Spleen (tissue), 11 donors: ENCODE data around the gene PRIMA1. TPM values are rescaled to one million over a fixed set of nuclear protein-coding genes. Genes with fewer than 3 reads are reported as not detected.

ENCODE experiments used
- DNase-seq: peaks from one replicate; pipeline ENCODE4 v3.0.0-alpha.2; 2020
- H3K27ac ChIP-seq, 8 donors: fragments of 200-600 bp; sonication (generic) in 7 of 8; 1 replicate in 4 of 8; 2 replicates in 4 of 8; pipeline versions ENCODE4 v1.5.0 to v1.8.0; 2016 to 2021; ENCODE audit warnings: inconsistent platforms in 4 of 8, mild to moderate bottlenecking in 4 of 8, moderate library complexity in 1 of 8
- H3K27me3 ChIP-seq, 7 donors: fragments of 200-600 bp; sonication (generic) in 6 of 7; replicated peaks in 1 of 7; 1 replicate in 4 of 7; 2 replicates in 3 of 7; pipeline versions ENCODE4 v1.5.0 to v1.8.0; 2016 to 2021; ENCODE audit warnings: inconsistent platforms in 3 of 7, mild to moderate bottlenecking in 1 of 7
- H3K36me3 ChIP-seq, 6 donors: fragments of 200-600 bp; sonication (generic) in 5 of 6; 1 replicate in 4 of 6; 2 replicates in 2 of 6; pipeline versions ENCODE4 v1.5.0 to v1.8.0; 2016 to 2021; ENCODE audit warnings: inconsistent platforms in 2 of 6
- H3K4me1 ChIP-seq, 6 donors: fragments of 200-600 bp; sonication (generic) in 5 of 6; 1 replicate in 3 of 6; 2 replicates in 3 of 6; pipeline versions ENCODE4 v1.5.0 to v1.8.0; 2016 to 2021; ENCODE audit warnings: inconsistent platforms in 3 of 6
- H3K4me3 ChIP-seq, 8 donors: fragments of 200-600 bp; sonication (generic) in 7 of 8; 1 replicate in 4 of 8; 2 replicates in 4 of 8; pipeline versions ENCODE4 v1.5.0 to v1.8.0; 2016 to 2021; ENCODE audit warnings: inconsistent platforms in 4 of 8, mild to moderate bottlenecking in 4 of 8, moderate library complexity in 2 of 8
- H3K9me3 ChIP-seq, 8 donors: fragments of 200-600 bp; sonication (generic) in 7 of 8; 1 replicate in 4 of 8; 2 replicates in 4 of 8; pipeline versions ENCODE4 v1.5.0 to v1.8.0; 2016 to 2021; ENCODE audit warnings: inconsistent platforms in 4 of 8
- CTCF ChIP-seq, 11 experiments: fragments of 200-600 bp in 7 of 11; fragments of 450-650 bp in 4 of 11; sonication (generic) in 4 of 11; IDR thresholded peaks in 8 of 11; conservative IDR thresholded peaks in 3 of 11; 1 replicate in 7 of 11; 2 replicates in 4 of 11; pipeline versions ENCODE4 v1.4.0 to v1.8.0; 2016 to 2021; ENCODE audit warnings: antibody characterized with exemption in 11 of 11, inconsistent platforms in 4 of 11, mild to moderate bottlenecking in 1 of 11
- POLR2A ChIP-seq, 3 donors: fragments of 450-650 bp; IDR thresholded peaks; one replicate each; pipeline ENCODE4 v1.5.1; 2017; ENCODE audit warnings: antibody characterized with exemption in 3 of 3, mild to moderate bottlenecking in 1 of 3
- POLR2AphosphoS5 ChIP-seq, 3 donors: sonication (generic); formaldehyde crosslinking; IDR thresholded peaks; one replicate each; pipeline ENCODE4 v1.5.1; 2017; ENCODE audit warnings: antibody characterized with exemption in 3 of 3
- WGBS, 5 donors: extraction: QIAGEN DNeasy Blood & Tissue Kit in 3 of 5; methylation state at CpG; one replicate each; pipeline versions ENCODE4 v1.1.5 to v1.1.7; 2013 to 2018; 5-methylcytosine and 5-hydroxymethylcytosine counted together
- intact Hi-C: fragments of 100-400 bp; cut with DNase I; formaldehyde crosslinking; loops from one replicate; pipeline ENCODE4 v1.15.0; 2023; ENCODE audit warnings: low total_unique reads
- polyA plus RNA-seq, 3 donors: library from polyadenylated mRNA; stranded (reverse); fragments of 200-250 nt; gene quantifications; one replicate each; pipeline ENCODE4 v1.2.1, GENCODE V29; 2013
- total RNA-seq, 7 donors: library from RNA; depleted of rRNA in 3 of 7; stranded (reverse); fragments of >200 nt in 3 of 7; fragmentation: NEBNext Ultra II Directional in 4 of 7; extraction: Animal tissue kit (Norgen Biotek cat#: 25700) in 4 of 7; gene quantifications; one replicate each; pipeline versions ENCODE4 v1.1.0 to v1.2.1, GENCODE V29; 2016 to 2021
- donor health status: healthy with polysubstance abuse.
- donor health status: DM: no; HTN: no; CAD: no; lungs with moderate emphysema.
- donor health status: DM: no; HTN: no; CAD: no.
- donor health status: Bipolar disorder and iron deficiency.
- donor health status: healthy.
- donor health status: DM: no; HTN: no; CAD: no.
- donor health status: DM: yes; HTN: yes; CAD: no.

PRIMA1 gene
- total and polyA plus RNA-seq, 10 donors, result 0.09 to 2.0 (median 0.23) TPM; not detected in 4

GRCh38 chr14:93709249-93709648, 79.0 kb downstream of the PRIMA1 start:
- H3K4me1 ChIP-seq, result no peaks in the 10 kb centered on the region
- H3K4me3 ChIP-seq, result no peak overlapping the region
- H3K36me3 ChIP-seq, result no peaks in the 10 kb centered on the region
- TF ChIP-seq CTCF (IDR thresholded peaks at IDR 0.05 in 8 of 11, conservative IDR thresholded peaks at IDR 0.05 in 3 of 11), result no peak
- H3K27me3 ChIP-seq, result peaks cover 0 to 15% (median 0%) of the 10 kb centered on the region in 7 donors
- no peaks in the 10 kb centered on the region for H3K9me3 ChIP-seq
- WGBS, 5 donors, result 81 to 91% (median 90%) methylated on average over 4 of the region's 4 CpGs
- H3K27ac ChIP-seq, result no peak overlapping the region
- DNase-seq, result no peak
- intact Hi-C loops, result no loop called here

DNA sequence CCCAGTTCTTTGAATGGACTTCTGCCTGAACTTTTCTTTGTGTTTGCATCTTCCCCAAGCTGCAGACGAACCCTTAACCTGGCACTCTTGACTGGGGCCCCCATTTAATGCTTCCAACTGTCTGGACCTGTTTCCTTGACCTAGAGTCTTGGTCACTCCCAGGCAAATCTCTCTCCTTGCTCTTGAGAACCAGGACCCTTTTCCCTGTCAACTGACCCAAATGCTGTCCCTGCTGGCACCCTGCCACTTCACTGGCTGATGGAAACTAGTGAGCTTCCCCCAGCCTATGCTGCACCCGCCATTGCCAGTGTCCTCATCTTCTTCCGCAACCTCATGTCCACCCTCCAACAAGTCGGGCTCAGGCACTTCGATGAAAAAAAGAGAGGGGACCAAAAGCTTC, 79.5 kb downstream of the PRIMA1 start:
- 65 to 89% (median 82%) methylated on average over 5 of the region's 5 CpGs for WGBS, 5 donors

DNA sequence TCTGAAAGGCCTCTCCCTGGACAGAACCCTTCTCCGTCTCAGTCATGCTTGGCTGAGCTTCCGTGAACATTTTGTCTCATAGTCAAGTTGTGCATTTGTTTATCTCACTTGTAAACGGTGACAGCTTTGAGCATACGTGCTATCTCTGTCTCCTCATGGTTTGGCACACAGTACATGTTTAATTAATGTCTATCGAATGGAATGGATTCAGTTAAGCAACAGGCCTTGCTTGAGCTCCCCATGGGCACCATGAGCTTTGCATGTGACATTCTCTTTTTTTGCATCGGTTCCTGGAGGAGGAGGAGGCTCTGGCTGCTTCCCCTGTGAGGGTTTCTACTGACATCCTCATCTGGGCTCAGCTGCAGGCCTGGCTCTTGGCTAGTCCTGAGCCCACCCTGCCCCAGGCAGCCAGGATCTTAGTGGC, 80.0 kb downstream of the PRIMA1 start:
- H3K27ac ChIP-seq, result no peak overlapping the region
- intact Hi-C loops, result no loop called here

More for the DNA sequence above, 79.5 kb downstream of the PRIMA1 start:
- Histone ChIP-seq H3K4me1 (no peaks in the 10 kb centered on the region), H3K36me3 (no peaks in the 10 kb centered on the region), H3K9me3 (no peaks in the 10 kb centered on the region), H3K4me3 (no peak overlapping the region), H3K27ac (no peak overlapping the region), H3K27me3 (peaks cover 0 to 14% (median 0%) of the 10 kb centered on the region in 7 donors)
- no peak for DNase-seq
- TF ChIP-seq CTCF (IDR thresholded peaks at IDR 0.05 in 8 of 11, conservative IDR thresholded peaks at IDR 0.05 in 3 of 11), result no peak
- no peak for TF ChIP-seq POLR2AphosphoS5 (IDR thresholded peaks at IDR 0.05)
- TF ChIP-seq POLR2A (IDR thresholded peaks at IDR 0.05), result no peak
- intact Hi-C loops, result no loop called here

DNA sequence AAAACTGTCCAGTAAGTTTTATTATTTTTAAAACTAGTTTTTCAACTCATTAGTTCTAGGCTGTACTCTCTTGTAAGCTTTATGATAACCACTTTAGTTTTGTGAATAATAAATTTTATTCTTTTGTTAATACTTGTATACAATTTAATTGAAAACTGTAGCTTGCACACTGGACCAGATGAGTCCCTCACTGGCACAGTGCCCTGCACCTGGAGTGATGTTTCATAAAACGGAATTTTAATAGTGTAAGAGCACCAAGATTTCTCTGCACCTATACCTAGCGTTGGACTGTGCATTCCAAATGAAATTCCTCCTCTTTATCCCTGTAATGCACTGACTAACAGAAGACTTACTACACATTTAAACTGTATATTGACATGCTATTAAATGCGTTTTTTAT, 80.8 kb downstream of the PRIMA1 start:
- no peaks in the 10 kb centered on the region for H3K4me1 ChIP-seq
- peaks cover 0 to 14% (median 0%) of the 10 kb centered on the region in 7 donors for H3K27me3 ChIP-seq
- intact Hi-C loops, result no loop called here
- no peaks in the 10 kb centered on the region for H3K9me3 ChIP-seq
- TF ChIP-seq POLR2AphosphoS5 (IDR thresholded peaks at IDR 0.05) (no peak), CTCF (IDR thresholded peaks at IDR 0.05 in 8 of 11, conservative IDR thresholded peaks at IDR 0.05 in 3 of 11) (no peak), POLR2A (IDR thresholded peaks at IDR 0.05) (no peak)
- no peaks in the 10 kb centered on the region for H3K36me3 ChIP-seq
- H3K4me3 ChIP-seq, result no peak overlapping the region
- WGBS, 5 donors, result 64 to 83% (median 70%) methylated on average over 3 of the region's 3 CpGs
- no peak for DNase-seq
- H3K27ac ChIP-seq, result no peak overlapping the region

More for the DNA sequence above, 80.0 kb downstream of the PRIMA1 start:
- Histone ChIP-seq H3K9me3 (no peaks in the 10 kb centered on the region), H3K4me3 (no peak overlapping the region), H3K4me1 (no peaks in the 10 kb centered on the region), H3K36me3 (no peaks in the 10 kb centered on the region), H3K27me3 (peaks cover 0 to 16% (median 0%) of the 10 kb centered on the region in 7 donors)
- DNase-seq, result no peak
- 72 to 87% (median 79%) methylated on average over 6 of the region's 6 CpGs for WGBS, 5 donors
- TF ChIP-seq CTCF (IDR thresholded peaks at IDR 0.05 in 8 of 11, conservative IDR thresholded peaks at IDR 0.05 in 3 of 11) (no peak), POLR2AphosphoS5 (IDR thresholded peaks at IDR 0.05) (no peak), POLR2A (IDR thresholded peaks at IDR 0.05) (no peak)
